Keratinocyte (primary cell): Measurements from ENCODE around the gene HAUS2.

ENCODE experiments used
- EZH2 ChIP-seq: IDR thresholded peaks from one replicate; pipeline ENCODE4 v1.6.1; 2012; ENCODE audit warnings: inconsistent platforms, mild to moderate bottlenecking, low read length, moderate library complexity
- TF ChIP-seq, protein P1 (sequence below), 3 experiments: IDR thresholded peaks in 1 of 3; conservative IDR thresholded peaks in 1 of 3; optimal IDR thresholded peaks in 1 of 3; 2 replicates in 2 of 3; 3 replicates in 1 of 3; pipeline versions ENCODE3 to v1.5.1; 2011; ENCODE audit warnings: low read length in 3 of 3, mild to moderate bottlenecking in 3 of 3, moderate library complexity in 2 of 3, control low read depth in 1 of 3, inconsistent platforms in 1 of 3; ENCODE audit not compliant: insufficient read depth in 2 of 3; ENCODE audit errors: extremely low read depth in 1 of 3

DNA sequence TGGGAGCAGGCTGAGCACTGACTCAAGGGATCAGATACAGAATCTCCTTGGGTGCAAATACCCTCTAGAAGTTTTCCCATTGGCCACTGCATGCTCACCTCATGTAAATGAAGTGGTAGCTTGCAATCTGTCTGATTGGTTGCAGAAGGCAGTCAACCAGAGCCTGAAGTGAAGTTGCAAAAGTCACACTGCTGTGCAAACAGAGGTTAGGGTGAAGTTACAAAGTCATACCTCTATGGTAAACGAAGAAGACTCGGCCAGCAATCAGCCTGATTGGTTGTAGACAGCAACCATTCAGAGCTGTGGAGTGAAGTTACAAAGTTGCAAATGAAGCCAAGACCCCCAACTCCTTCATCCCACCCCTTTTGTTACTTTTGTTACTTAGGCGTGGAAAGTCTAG, 53.9 kb downstream of the HAUS2 start:
- no peak for TF ChIP-seq EZH2
- TF ChIP-seq, protein P1, sequence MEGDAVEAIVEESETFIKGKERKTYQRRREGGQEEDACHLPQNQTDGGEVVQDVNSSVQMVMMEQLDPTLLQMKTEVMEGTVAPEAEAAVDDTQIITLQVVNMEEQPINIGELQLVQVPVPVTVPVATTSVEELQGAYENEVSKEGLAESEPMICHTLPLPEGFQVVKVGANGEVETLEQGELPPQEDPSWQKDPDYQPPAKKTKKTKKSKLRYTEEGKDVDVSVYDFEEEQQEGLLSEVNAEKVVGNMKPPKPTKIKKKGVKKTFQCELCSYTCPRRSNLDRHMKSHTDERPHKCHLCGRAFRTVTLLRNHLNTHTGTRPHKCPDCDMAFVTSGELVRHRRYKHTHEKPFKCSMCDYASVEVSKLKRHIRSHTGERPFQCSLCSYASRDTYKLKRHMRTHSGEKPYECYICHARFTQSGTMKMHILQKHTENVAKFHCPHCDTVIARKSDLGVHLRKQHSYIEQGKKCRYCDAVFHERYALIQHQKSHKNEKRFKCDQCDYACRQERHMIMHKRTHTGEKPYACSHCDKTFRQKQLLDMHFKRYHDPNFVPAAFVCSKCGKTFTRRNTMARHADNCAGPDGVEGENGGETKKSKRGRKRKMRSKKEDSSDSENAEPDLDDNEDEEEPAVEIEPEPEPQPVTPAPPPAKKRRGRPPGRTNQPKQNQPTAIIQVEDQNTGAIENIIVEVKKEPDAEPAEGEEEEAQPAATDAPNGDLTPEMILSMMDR (optimal IDR thresholded peaks at IDR 0.05 in 1 of 3, IDR thresholded peaks at IDR 0.05 in 1 of 3, conservative IDR thresholded peaks at IDR 0.05 in 1 of 3; ENCODE audit: extremely low read depth in 1 of 3, insufficient read depth in 2 of 3, low read length in 3 of 3), result no peak
